ENCODE results near the gene MUCL3. TPM values are rescaled to one million over a fixed set of nuclear protein-coding genes. Genes with fewer than 3 reads are reported as not detected.

Gene MUCL3
- total RNA-seq, 1 experiment from 2014 or later: not detected

GRCh38 chr6:30913721-30914075, 27.1 kb upstream of the MUCL3 start:
- ChIA-PET POLR2A (interaction anchor here (0.6 to 1.5 kb wide), 10 partner anchors 9 to 174 kb away, joined by 3 to 10 read pairs (median 6); no protein-coding TSS in a partner anchor), CTCF (interaction anchor here (0.5 to 4.9 kb wide), 24 partner anchors 12 to 279 kb away, joined by 3 to 66 read pairs (median 8); partner anchors contain the start of genes DDR1 and SFTA2)
- Mint-ChIP-seq H3K4me3 (ENCODE audit: unreplicated experiment) (peak overlapping the region; percentile 87), H3K36me3 (ENCODE audit: insufficient read depth, unreplicated experiment) (peaks cover 22% of the 10 kb centered on the region), H3K9me3 (ENCODE audit: unreplicated experiment) (no peaks in the 10 kb centered on the region), H3K27me3 (ENCODE audit: insufficient read depth, unreplicated experiment) (no peaks in the 10 kb centered on the region), H3K27ac (ENCODE audit: unreplicated experiment) (peak overlapping the region; percentile 92), H3K4me1 (ENCODE audit: low read depth, unreplicated experiment) (peaks cover 18% of the 10 kb centered on the region)
- Histone ChIP-seq H3K27me3 (replicated peaks; ENCODE audit: control insufficient read depth, insufficient read depth, low read length) (no peaks in the 10 kb centered on the region), H3K36me3 (ENCODE audit: control insufficient read depth, insufficient read depth, low read length) (peaks cover 2% of the 10 kb centered on the region; the same call in 1 of the 2 replicates), H3K4me1 (peaks cover 14% of the 10 kb centered on the region), H3K9me3 (no peaks in the 10 kb centered on the region), H3K4me3 (ENCODE audit: low read depth, low read length) (peak overlapping the region; percentile 54)
- intact Hi-C loops (cut with micrococcal nuclease; ENCODE audit: unreplicated experiment): loop anchor here (1.0 to 2.0 kb wide), 3 partner anchors 61 to 165 kb away; no protein-coding TSS in a partner anchor
- TSS peak; percentile 57 for BruUV-seq (replicated peaks)
- DNase-seq: no peak
- TF ChIP-seq CTCF (IDR thresholded peaks at IDR 0.05; ENCODE audit: insufficient read depth in 1 of 2, low read depth in 1 of 2, low read length in 1 of 2, severe bottlenecking in 1 of 2, unreplicated experiment in 1 of 2): no peak

- CTCF ChIA-PET: interaction anchor here (0.6 to 4.9 kb wide), 22 partner anchors 18 to 278 kb away, joined by 3 to 66 read pairs (median 8); partner anchors contain the start of genes DDR1 and SFTA2
These were observed 26.5 kb upstream of the MUCL3 start, which contains the start of gene VARS2 for GRCh38 chr6:30914076-30914853. TSS of gene VARS2 (plus strand) at chr6:30914238. CDS start at chr6:30914837, 599 bp downstream.

More at GRCh38 chr6:30914076-30914853, 26.5 kb upstream of the MUCL3 start, which contains the start of gene VARS2:
- POLR2A ChIA-PET: interaction anchor here (0.9 to 1.5 kb wide), 8 partner anchors 9 to 173 kb away, joined by 4 to 8 read pairs (median 6); no protein-coding TSS in a partner anchor
- intact Hi-C loops (cut with micrococcal nuclease; ENCODE audit: unreplicated experiment): loop anchor here (1.0 to 2.0 kb wide), 3 partner anchors 61 to 165 kb away; no protein-coding TSS in a partner anchor
- Histone ChIP-seq H3K4me1 (peaks cover 11% of the 10 kb centered on the region), H3K36me3 (ENCODE audit: control insufficient read depth, insufficient read depth, low read length) (peaks cover 2% of the 10 kb centered on the region; the same call in 1 of the 2 replicates), H3K9me3 (no peaks in the 10 kb centered on the region), H3K4me3 (ENCODE audit: low read depth, low read length) (peak within 1 kb of the TSS; percentile 54), H3K27me3 (replicated peaks; ENCODE audit: control insufficient read depth, insufficient read depth, low read length) (no peaks in the 10 kb centered on the region)
- Mint-ChIP-seq H3K27ac (ENCODE audit: unreplicated experiment) (peak within 1 kb of the TSS; percentile 92), H3K4me3 (ENCODE audit: unreplicated experiment) (peak within 1 kb of the TSS; percentile 87), H3K9me3 (ENCODE audit: unreplicated experiment) (no peaks in the 10 kb centered on the region), H3K36me3 (ENCODE audit: insufficient read depth, unreplicated experiment) (peaks cover 20% of the 10 kb centered on the region), H3K4me1 (ENCODE audit: low read depth, unreplicated experiment) (peaks cover 14% of the 10 kb centered on the region), H3K27me3 (ENCODE audit: insufficient read depth, unreplicated experiment) (no peaks in the 10 kb centered on the region)
- TF ChIP-seq CTCF (IDR thresholded peaks at IDR 0.05; ENCODE audit: insufficient read depth in 1 of 2, low read depth in 1 of 2, low read length in 1 of 2, severe bottlenecking in 1 of 2, unreplicated experiment in 1 of 2): peak; percentile 9 to 31
- DNase-seq: peak; percentile 94 to 98
- BruUV-seq (replicated peaks): TSS peak; percentile 66

Data from Caco-2 (cell line).